Thymus (tissue), 14 donors: Measurements from ENCODE around the gene PLXND1. TPM values are rescaled to one million over a fixed set of nuclear protein-coding genes. Genes with fewer than 3 reads are reported as not detected.

Source experiments
- DNase-seq, 9 donors: peaks; one replicate each; pipeline ENCODE4 v3.0.0-alpha.2; 2013; ENCODE audit warnings: low spot score in 9 of 9, low read depth in 6 of 9, missing footprints in 1 of 9
- H3K27ac ChIP-seq, 2 donors: one replicate each; pipeline ENCODE4 v1.5.1; 2013; ENCODE audit warnings: control low read depth in 1 of 2, low read depth in 1 of 2, low read length in 1 of 2, mild to moderate bottlenecking in 1 of 2, moderate library complexity in 1 of 2
- H3K27me3 ChIP-seq, 2 donors: one replicate each; pipeline ENCODE4 v1.5.1; 2013; ENCODE audit warnings: low read length in 1 of 2; ENCODE audit not compliant: control insufficient read depth in 2 of 2, insufficient read depth in 1 of 2
- H3K36me3 ChIP-seq, 2 donors: one replicate each; pipeline ENCODE4 v1.5.1; 2013; ENCODE audit warnings: low read length in 1 of 2, mild to moderate bottlenecking in 1 of 2, moderate library complexity in 1 of 2; ENCODE audit not compliant: control insufficient read depth in 2 of 2, insufficient read depth in 2 of 2
- H3K4me1 ChIP-seq, 2 donors: one replicate each; pipeline ENCODE4 v1.5.1; 2013; ENCODE audit warnings: low read length in 2 of 2; ENCODE audit not compliant: control insufficient read depth in 2 of 2, insufficient read depth in 2 of 2
- H3K4me3 ChIP-seq, 2 donors: one replicate each; pipeline ENCODE4 v1.5.1; 2013; ENCODE audit warnings: low read length in 2 of 2, control low read depth in 1 of 2, mild to moderate bottlenecking in 1 of 2
- H3K9me3 ChIP-seq, 2 donors: one replicate each; pipeline ENCODE4 v1.5.1; 2013; ENCODE audit warnings: low read length in 1 of 2, mild to moderate bottlenecking in 1 of 2; ENCODE audit not compliant: control insufficient read depth in 2 of 2, insufficient read depth in 1 of 2
- WGBS: extraction: QIAGEN DNeasy Blood & Tissue Kit; methylation state at CpG from one replicate; pipeline ENCODE4 v1.1.7; 2013; 5-methylcytosine and 5-hydroxymethylcytosine counted together
- long read RNA-seq, 10 donors: transcript quantifications; one replicate each; lab custom pipeline, GENCODE V29; 2026
- polyA plus RNA-seq: library from polyadenylated mRNA; stranded (reverse); fragments of 200-250 nt; gene quantifications from one replicate; pipeline ENCODE4 v1.2.3, GENCODE V29; 2013
- total RNA-seq: library from RNA; stranded (reverse); fragments of 120-200 nt; gene quantifications from one replicate; pipeline ENCODE4 v1.2.4, GENCODE V29; 2013
- donor health status: healthy.

PLXND1 gene
- total RNA-seq (31.2 TPM), polyA plus RNA-seq (106 TPM)
- long read RNA-seq, donor 1: 0 reads
- long read RNA-seq, donor 2, full-length matches to known transcripts: 3 of 71 reads
- long read RNA-seq, donor 2, partial matches to known transcripts: 68 of 71 reads
- long read RNA-seq, donor 2, other reads (novel, unspliced or antisense): 0 of 71 reads
- long read RNA-seq, donor 3, full-length matches to known transcripts: 2 of 7 reads
- long read RNA-seq, donor 3, partial matches to known transcripts: 5 of 7 reads
- long read RNA-seq, donor 3, other reads (novel, unspliced or antisense): 0 of 7 reads
- long read RNA-seq, donor 4, partial matches to known transcripts: 5 of 6 reads
- long read RNA-seq, donor 4, other reads (novel, unspliced or antisense): 0 of 6 reads
- long read RNA-seq, donor 5, full-length matches to known transcripts: 3 of 9 reads
- long read RNA-seq, donor 5, partial matches to known transcripts: 6 of 9 reads
- long read RNA-seq, donor 5, other reads (novel, unspliced or antisense): 0 of 9 reads
- long read RNA-seq, donor 6, partial matches to known transcripts: 17 of 17 reads
- long read RNA-seq, donor 6, other reads (novel, unspliced or antisense): 0 of 17 reads
- long read RNA-seq, donor 7, partial matches to known transcripts: 15 of 16 reads
- long read RNA-seq, donor 7, other reads (novel, unspliced or antisense): 0 of 16 reads
- long read RNA-seq, donor 8, partial matches to known transcripts: 5 of 5 reads
- long read RNA-seq, donor 8, other reads (novel, unspliced or antisense): 0 of 5 reads
- long read RNA-seq, donor 9, partial matches to known transcripts: 11 of 12 reads
- long read RNA-seq, donor 9, other reads (novel, unspliced or antisense): 0 of 12 reads
- long read RNA-seq, donor 10, full-length matches to known transcripts: 1 of 26 reads
- long read RNA-seq, donor 10, partial matches to known transcripts: 25 of 26 reads
- long read RNA-seq, donor 10, other reads (novel, unspliced or antisense): 0 of 26 reads

GRCh38 chr3:129606636-129607390 is at the start of gene PLXND1:
Gene PLXND1, minus strand, starts transcription at chr3:129606676. Its CDS starts 37 bp downstream, at chr3:129606639.
- Histone ChIP-seq H3K4me1 (peaks cover 34 to 57% of the 10 kb centered on the region in 2 donors), H3K27ac (peak within 1 kb of the TSS; percentile 76 to 80), H3K9me3 (peaks cover 0 to 4% of the 10 kb centered on the region in 2 donors), H3K36me3 (peaks cover 5 to 6% of the 10 kb centered on the region in 2 donors), H3K4me3 (peak within 1 kb of the TSS; percentile 59 to 86), H3K27me3 (peaks cover 0 to 35% of the 10 kb centered on the region in 2 donors)
- DNase-seq: peak in 3 of 9 donors; percentile 54 to 67 (median 61)
- 2% methylated on average over 96 of the region's 96 CpGs for WGBS

GRCh38 chr3:129655291-129655700 is 48.8 kb upstream of the PLXND1 start:
- DNase-seq: no peak
- Histone ChIP-seq H3K9me3 (no peaks in the 10 kb centered on the region), H3K27ac (no peak overlapping the region), H3K36me3 (peaks cover 16 to 29% of the 10 kb centered on the region in 2 donors), H3K27me3 (no peaks in the 10 kb centered on the region), H3K4me3 (no peak overlapping the region), H3K4me1 (no peaks in the 10 kb centered on the region)
- WGBS: 97% methylated on average over 4 of the region's 4 CpGs

- Histone ChIP-seq H3K4me1 (no peaks in the 10 kb centered on the region), H3K9me3 (no peaks in the 10 kb centered on the region), H3K4me3 (no peak overlapping the region), H3K27ac (no peak overlapping the region), H3K36me3 (peaks cover 20 to 29% of the 10 kb centered on the region in 2 donors), H3K27me3 (no peaks in the 10 kb centered on the region)
- 99% methylated on average over 1 of the region's 1 CpG for WGBS
- no peak for DNase-seq
Observed at GRCh38 chr3:129654131-129654530, 47.7 kb upstream of the PLXND1 start.

GRCh38 chr3:129653019-129653418 is 46.5 kb upstream of the PLXND1 start:
- no peak overlapping the region for H3K4me3 ChIP-seq
- no peak overlapping the region for H3K27ac ChIP-seq
- no peaks in the 10 kb centered on the region for H3K4me1 ChIP-seq
- no peaks in the 10 kb centered on the region for H3K9me3 ChIP-seq
- peaks cover 20 to 29% of the 10 kb centered on the region in 2 donors for H3K36me3 ChIP-seq
- DNase-seq: no peak
- no peaks in the 10 kb centered on the region for H3K27me3 ChIP-seq
- 97% methylated on average over 1 of the region's 1 CpG for WGBS

- Histone ChIP-seq H3K36me3 (peaks cover 20 to 29% of the 10 kb centered on the region in 2 donors), H3K4me1 (no peaks in the 10 kb centered on the region), H3K27me3 (no peaks in the 10 kb centered on the region), H3K4me3 (no peak overlapping the region), H3K27ac (no peak overlapping the region), H3K9me3 (no peaks in the 10 kb centered on the region)
- 98% methylated on average over 8 of the region's 8 CpGs for WGBS
- DNase-seq: no peak
Observed at GRCh38 chr3:129651435-129652202, 45.1 kb upstream of the PLXND1 start.

- H3K4me3 ChIP-seq: no peak overlapping the region
- DNase-seq: peak; percentile 30 to 80 (median 54)
- 44% methylated on average over 7 of the region's 7 CpGs for WGBS
- H3K36me3 ChIP-seq: peaks cover 20 to 26% of the 10 kb centered on the region in 2 donors
- H3K27me3 ChIP-seq: no peaks in the 10 kb centered on the region
- H3K27ac ChIP-seq: no peak overlapping the region
- H3K4me1 ChIP-seq: no peaks in the 10 kb centered on the region
- H3K9me3 ChIP-seq: no peaks in the 10 kb centered on the region
Observed at GRCh38 chr3:129650256-129650872, 43.9 kb upstream of the PLXND1 start.

- 95% methylated on average over 3 of the region's 3 CpGs for WGBS
- Histone ChIP-seq H3K27me3 (no peaks in the 10 kb centered on the region), H3K36me3 (peaks cover 12 to 15% of the 10 kb centered on the region in 2 donors), H3K4me1 (no peaks in the 10 kb centered on the region), H3K9me3 (no peaks in the 10 kb centered on the region), H3K27ac (no peak overlapping the region), H3K4me3 (no peak overlapping the region)
- no peak for DNase-seq
Observed at GRCh38 chr3:129648391-129648790, 41.9 kb upstream of the PLXND1 start.

GRCh38 chr3:129645286-129645685 is 38.8 kb upstream of the PLXND1 start:
- Histone ChIP-seq H3K9me3 (no peaks in the 10 kb centered on the region), H3K4me3 (no peak overlapping the region), H3K27ac (no peak overlapping the region), H3K27me3 (no peaks in the 10 kb centered on the region), H3K36me3 (peaks cover 0 to 4% of the 10 kb centered on the region in 2 donors), H3K4me1 (no peaks in the 10 kb centered on the region)
- no peak for DNase-seq
- 23% methylated on average over 5 of the region's 5 CpGs for WGBS
